Liver (tissue), 9 donors: ENCODE results near the gene IFIT1. TPM values are rescaled to one million over a fixed set of nuclear protein-coding genes. Genes with fewer than 3 reads are reported as not detected.
A peak's percentile ranks its signal among the peaks of the same experiment; 100 is the strongest.

Experiments
- DNase-seq: peaks from one replicate; pipeline ENCODE4 v3.0.0-alpha.2; 2017; ENCODE audit warnings: low spot score
- H3K27ac ChIP-seq, 2 donors: one replicate each; pipeline ENCODE4 v1.7.0; 2013; ENCODE audit warnings: inconsistent platforms in 2 of 2, low read length in 2 of 2, control low read depth in 1 of 2, low read depth in 1 of 2, mild to moderate bottlenecking in 1 of 2
- H3K27me3 ChIP-seq, 4 donors: one replicate each; pipeline versions ENCODE4 v1.6.1 to v1.7.0; 2013; ENCODE audit warnings: low read length in 3 of 4, inconsistent platforms in 1 of 4, mild to moderate bottlenecking in 1 of 4, moderate library complexity in 1 of 4; ENCODE audit not compliant: control insufficient read depth in 4 of 4, insufficient read depth in 4 of 4
- H3K36me3 ChIP-seq, 4 donors: one replicate each; pipeline versions ENCODE4 v1.6.1 to v1.7.0; 2013; ENCODE audit warnings: low read length in 3 of 4, mild to moderate bottlenecking in 3 of 4, low read depth in 1 of 4, moderate library complexity in 1 of 4; ENCODE audit not compliant: control insufficient read depth in 4 of 4, insufficient read depth in 3 of 4
- H3K4me1 ChIP-seq, 4 donors: one replicate each; pipeline versions ENCODE4 v1.6.1 to v1.7.0; 2013; ENCODE audit warnings: low read length in 3 of 4, mild to moderate bottlenecking in 3 of 4, moderate library complexity in 1 of 4; ENCODE audit not compliant: control insufficient read depth in 4 of 4, insufficient read depth in 4 of 4
- H3K4me3 ChIP-seq, 3 donors: one replicate each; pipeline versions ENCODE4 v1.6.1 to v1.7.0; 2013; ENCODE audit warnings: low read length in 3 of 3, control low read depth in 1 of 3, low read depth in 1 of 3, mild to moderate bottlenecking in 1 of 3
- H3K9ac ChIP-seq, 2 donors: one replicate each; pipeline ENCODE4 v1.7.0; 2013; ENCODE audit warnings: low read length in 2 of 2, mild to moderate bottlenecking in 2 of 2, moderate library complexity in 2 of 2, control low read depth in 1 of 2, low read depth in 1 of 2
- H3K9me3 ChIP-seq, 4 donors: one replicate each; pipeline versions ENCODE4 v1.6.1 to v1.7.0; 2013; ENCODE audit warnings: low read length in 3 of 4; ENCODE audit not compliant: control insufficient read depth in 4 of 4
- ATF3 ChIP-seq: IDR thresholded peaks from 2 replicates; pipeline ENCODE4 v1.6.1; 2016; ENCODE audit warnings: antibody characterized with exemption
- CTCF ChIP-seq: fragments of 150-350 bp; IDR thresholded peaks from 2 replicates; pipeline ENCODE4 v1.5.1; 2017; ENCODE audit warnings: improper control_type of control experiment, low read depth, low read length; ENCODE audit not compliant: missing input control
- EGR1 ChIP-seq, 2 donors: IDR thresholded peaks; 2 replicates each; pipeline ENCODE4 v1.6.1; 2016 to 2018; ENCODE audit warnings: antibody characterized with exemption in 2 of 2, low read depth in 2 of 2
- FOXA1 ChIP-seq: IDR thresholded peaks from 2 replicates; pipeline ENCODE4 v1.6.1; 2016; ENCODE audit warnings: antibody characterized with exemption
- FOXA2 ChIP-seq: IDR thresholded peaks from 2 replicates; pipeline ENCODE4 v1.6.1; 2016; ENCODE audit warnings: antibody characterized with exemption
- GABPA ChIP-seq, 2 donors: IDR thresholded peaks in 1 of 2; conservative IDR thresholded peaks in 1 of 2; 2 replicates each; pipeline ENCODE4 v1.6.1; 2016; ENCODE audit warnings: antibody characterized with exemption in 2 of 2, mild to moderate bottlenecking in 1 of 2, moderate library complexity in 1 of 2
- HNF4A ChIP-seq, 2 donors: conservative IDR thresholded peaks; 2 replicates each; pipeline ENCODE4 v1.6.1; 2016; ENCODE audit warnings: antibody characterized with exemption in 2 of 2, mild to moderate bottlenecking in 2 of 2
- HNF4G ChIP-seq: IDR thresholded peaks from 2 replicates; pipeline ENCODE4 v1.6.1; 2016; ENCODE audit warnings: antibody characterized with exemption
- JUND ChIP-seq, 2 donors: IDR thresholded peaks; 2 replicates each; pipeline ENCODE4 v1.6.1; 2016; ENCODE audit warnings: antibody characterized with exemption in 2 of 2
- MAX ChIP-seq: IDR thresholded peaks from 2 replicates; pipeline ENCODE4 v1.6.1; 2016; ENCODE audit warnings: antibody characterized with exemption
- NR2F2 ChIP-seq: IDR thresholded peaks from 2 replicates; pipeline ENCODE4 v1.6.1; 2016; ENCODE audit warnings: antibody characterized with exemption
- RAD21 ChIP-seq, 2 donors: IDR thresholded peaks; 2 replicates each; pipeline ENCODE4 v1.6.1; 2016; ENCODE audit warnings: antibody characterized with exemption in 2 of 2, mild to moderate bottlenecking in 2 of 2
- REST ChIP-seq: IDR thresholded peaks from 2 replicates; pipeline ENCODE4 v1.6.1; 2016; ENCODE audit warnings: antibody characterized with exemption, mild to moderate bottlenecking
- RXRA ChIP-seq, 2 donors: IDR thresholded peaks; 2 replicates each; pipeline ENCODE4 v1.6.1; 2017 to 2018; ENCODE audit warnings: antibody characterized with exemption in 2 of 2, mild to moderate bottlenecking in 1 of 2
- TAF1 ChIP-seq: conservative IDR thresholded peaks from 2 replicates; pipeline ENCODE4 v1.6.1; 2016; ENCODE audit warnings: antibody characterized with exemption, mild to moderate bottlenecking
- YY1 ChIP-seq: IDR thresholded peaks from 2 replicates; pipeline ENCODE4 v1.6.1; 2016; ENCODE audit warnings: antibody characterized with exemption, mild to moderate bottlenecking
- ZBTB33 ChIP-seq: IDR thresholded peaks from 2 replicates; pipeline ENCODE4 v1.6.1; 2016; ENCODE audit warnings: antibody characterized with exemption
- WGBS: extraction: QIAGEN DNeasy Blood & Tissue Kit; methylation state at CpG from one replicate; pipeline ENCODE4 v1.1.7; 2013; 5-methylcytosine and 5-hydroxymethylcytosine counted together
- polyA plus RNA-seq, 2 donors: library from polyadenylated mRNA; stranded (reverse) in 1 of 2; unstranded in 1 of 2; fragments of 200-250 nt in 1 of 2; fragments of >200 nt in 1 of 2; fragmentation: Nextera tagmentation in 1 of 2; extraction: Ambion mirVana in 1 of 2; gene quantifications; one replicate each; pipeline versions ENCODE4 v1.2.1 to v1.2.3, GENCODE V29; 2013 to 2015
- total RNA-seq, 2 donors: library from RNA; depleted of rRNA; stranded (reverse); fragments of >200 nt; gene quantifications; one replicate each; pipeline ENCODE4 v1.2.3, GENCODE V29; 2014
- donor health status: healthy.
- donor health status: healthy.
- donor health status: healthy.
- donor health status: healthy.
- donor health status: healthy.

IFIT1 gene
- total and polyA plus RNA-seq, 4 donors = 8.1 to 17.5 (median 11.6) TPM

- TF ChIP-seq GABPA (IDR thresholded peaks at IDR 0.05 in 1 of 2, conservative IDR thresholded peaks at IDR 0.05 in 1 of 2) = no peak
- TF ChIP-seq JUND (IDR thresholded peaks at IDR 0.05) = no peak
- TF ChIP-seq FOXA2 = no peak
- no peak for TF ChIP-seq EGR1 (IDR thresholded peaks at IDR 0.05; ENCODE audit: low read depth in 2 of 2)
- TF ChIP-seq ATF3 = no peak
- peak; percentile 67 for TF ChIP-seq MAX
- TF ChIP-seq HNF4A (conservative IDR thresholded peaks at IDR 0.05) = no peak
- TF ChIP-seq FOXA1 = no peak
- no peak for TF ChIP-seq RXRA (IDR thresholded peaks at IDR 0.05)
Measured at GRCh38 chr10:89414879-89415821, 22.7 kb downstream of the IFIT1 start (continued).

- WGBS = 67% methylated on average over 1 of the region's 1 CpG
- H3K9ac ChIP-seq = no peak overlapping the region
- H3K4me3 ChIP-seq = peak overlapping the region in 1 of 3 donors; percentile 8
- TF ChIP-seq RAD21 (IDR thresholded peaks at IDR 0.05) = no peak
- no peak for TF ChIP-seq HNF4A (conservative IDR thresholded peaks at IDR 0.05)
- TF ChIP-seq TAF1 = no peak
- no peak for TF ChIP-seq RXRA (IDR thresholded peaks at IDR 0.05)
- no peak for TF ChIP-seq FOXA2
- TF ChIP-seq NR2F2 = no peak
- TF ChIP-seq ZBTB33 = no peak
- TF ChIP-seq CTCF = no peak
- no peak for TF ChIP-seq HNF4G
- TF ChIP-seq FOXA1 = no peak
- TF ChIP-seq GABPA (IDR thresholded peaks at IDR 0.05 in 1 of 2, conservative IDR thresholded peaks at IDR 0.05 in 1 of 2) = no peak
- TF ChIP-seq ATF3 = no peak
- TF ChIP-seq JUND (IDR thresholded peaks at IDR 0.05) = no peak
- no peak for TF ChIP-seq REST
- no peak for TF ChIP-seq MAX
- no peak for TF ChIP-seq YY1
- no peaks in the 10 kb centered on the region for H3K27me3 ChIP-seq
- H3K27ac ChIP-seq = peak overlapping the region in 1 of 2 donors; percentile 15
- DNase-seq = no peak
- peaks cover 0 to 7% (median 1%) of the 10 kb centered on the region in 4 donors for H3K36me3 ChIP-seq
- H3K4me1 ChIP-seq = peaks cover 8 to 23% (median 13%) of the 10 kb centered on the region in 4 donors
- H3K9me3 ChIP-seq = no peaks in the 10 kb centered on the region
Measured at GRCh38 chr10:89416465-89416864, 24.0 kb downstream of the IFIT1 start.
